ENCODE measurements around the gene CNN2.

The CNN2 gene

GRCh38 chr19:1011831-1012333, 14.5 kb upstream of the CNN2 start:
- Histone ChIP-seq H4K20me1 (ENCODE audit: insufficient read depth) (peaks cover 8% of the 10 kb centered on the region; the same call in 1 of the 2 replicates), H3K9ac (no peak overlapping the region), H3K36me3 (ENCODE audit: insufficient read depth) (no peaks in the 10 kb centered on the region), H3K4me1 (ENCODE audit: low read depth, poor library complexity, severe bottlenecking) (no peaks in the 10 kb centered on the region), H3K4me2 (no peak overlapping the region), H2AFZ (ENCODE audit: low read depth) (no peak overlapping the region), H3K4me3 (IDR thresholded peaks at IDR 0.05; ENCODE audit: insufficient read depth, low read depth, low read length) (no peak overlapping the region), H3K27ac (no peak overlapping the region), H3K27me3 (ENCODE audit: insufficient read depth, low read depth) (no peaks in the 10 kb centered on the region), H3K79me2 (ENCODE audit: insufficient read depth, low read depth) (peaks cover 21% of the 10 kb centered on the region)
- TF ChIP-seq CTCF (conservative IDR thresholded peaks at IDR 0.05; ENCODE audit: low read depth, low read length): no peak

DNA sequence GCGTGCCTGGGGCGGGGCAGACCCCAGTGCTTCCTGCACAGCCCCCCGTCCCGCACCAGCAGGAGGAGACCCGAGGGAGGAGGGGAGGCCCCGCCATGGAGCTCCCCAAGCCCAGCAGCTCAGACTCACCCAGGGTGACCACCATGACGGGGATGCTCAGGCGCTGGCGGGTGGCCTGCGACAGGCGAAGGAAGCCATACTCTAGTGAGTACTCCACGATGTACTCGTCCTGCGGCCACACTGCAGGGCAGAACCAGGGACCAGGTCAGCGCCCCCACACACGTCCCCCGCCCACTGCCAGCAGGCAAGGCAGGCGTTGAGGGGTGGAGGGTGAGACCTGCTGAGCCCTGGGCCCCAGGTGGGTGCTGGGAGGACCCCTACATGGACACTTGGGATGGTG, 14.1 kb upstream of the CNN2 start:
- Histone ChIP-seq H3K9ac (no peak overlapping the region), H3K79me2 (ENCODE audit: insufficient read depth, low read depth) (peaks cover 26% of the 10 kb centered on the region), H3K4me1 (ENCODE audit: low read depth, poor library complexity, severe bottlenecking) (no peaks in the 10 kb centered on the region), H3K27ac (no peak overlapping the region), H3K4me2 (no peak overlapping the region), H3K4me3 (IDR thresholded peaks at IDR 0.05; ENCODE audit: insufficient read depth, low read depth, low read length) (no peak overlapping the region), H3K36me3 (ENCODE audit: insufficient read depth) (no peaks in the 10 kb centered on the region), H2AFZ (ENCODE audit: low read depth) (no peak overlapping the region), H4K20me1 (ENCODE audit: insufficient read depth) (peaks cover 8% of the 10 kb centered on the region; the same call in 1 of the 2 replicates), H3K27me3 (ENCODE audit: insufficient read depth, low read depth) (no peaks in the 10 kb centered on the region)
- TF ChIP-seq CTCF (conservative IDR thresholded peaks at IDR 0.05; ENCODE audit: low read depth, low read length): no peak

DNA sequence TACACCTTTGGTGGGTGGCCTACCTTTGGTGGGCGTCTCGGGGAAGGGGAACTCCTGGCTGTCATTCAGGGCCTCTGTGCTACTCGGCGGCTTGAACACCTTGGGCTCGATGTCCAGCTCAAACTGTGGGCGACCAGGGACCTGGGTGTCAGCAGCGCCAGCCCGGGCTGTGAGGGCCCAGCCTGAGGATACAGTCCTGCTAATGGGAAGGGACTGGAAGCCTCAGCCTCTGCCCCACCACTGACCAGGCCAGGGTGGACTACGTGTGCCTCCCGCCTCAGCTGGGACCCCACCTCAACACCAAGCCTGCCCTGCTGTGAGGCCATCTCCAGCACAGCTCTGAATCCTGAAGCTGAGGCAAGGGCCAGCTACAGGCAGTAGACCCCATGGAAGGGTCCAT, 13.2 kb upstream of the CNN2 start:
- Histone ChIP-seq H3K4me3 (IDR thresholded peaks at IDR 0.05; ENCODE audit: insufficient read depth, low read depth, low read length) (no peak overlapping the region), H3K79me2 (ENCODE audit: insufficient read depth, low read depth) (peaks cover 35% of the 10 kb centered on the region), H3K36me3 (ENCODE audit: insufficient read depth) (no peaks in the 10 kb centered on the region), H3K27me3 (ENCODE audit: insufficient read depth, low read depth) (no peaks in the 10 kb centered on the region), H3K4me2 (no peak overlapping the region), H3K9ac (no peak overlapping the region), H3K27ac (no peak overlapping the region), H2AFZ (ENCODE audit: low read depth) (no peak overlapping the region), H4K20me1 (ENCODE audit: insufficient read depth) (peaks cover 14% of the 10 kb centered on the region), H3K4me1 (ENCODE audit: low read depth, poor library complexity, severe bottlenecking) (peaks cover 1% of the 10 kb centered on the region)
- no peak for TF ChIP-seq CTCF (conservative IDR thresholded peaks at IDR 0.05; ENCODE audit: low read depth, low read length)

DNA sequence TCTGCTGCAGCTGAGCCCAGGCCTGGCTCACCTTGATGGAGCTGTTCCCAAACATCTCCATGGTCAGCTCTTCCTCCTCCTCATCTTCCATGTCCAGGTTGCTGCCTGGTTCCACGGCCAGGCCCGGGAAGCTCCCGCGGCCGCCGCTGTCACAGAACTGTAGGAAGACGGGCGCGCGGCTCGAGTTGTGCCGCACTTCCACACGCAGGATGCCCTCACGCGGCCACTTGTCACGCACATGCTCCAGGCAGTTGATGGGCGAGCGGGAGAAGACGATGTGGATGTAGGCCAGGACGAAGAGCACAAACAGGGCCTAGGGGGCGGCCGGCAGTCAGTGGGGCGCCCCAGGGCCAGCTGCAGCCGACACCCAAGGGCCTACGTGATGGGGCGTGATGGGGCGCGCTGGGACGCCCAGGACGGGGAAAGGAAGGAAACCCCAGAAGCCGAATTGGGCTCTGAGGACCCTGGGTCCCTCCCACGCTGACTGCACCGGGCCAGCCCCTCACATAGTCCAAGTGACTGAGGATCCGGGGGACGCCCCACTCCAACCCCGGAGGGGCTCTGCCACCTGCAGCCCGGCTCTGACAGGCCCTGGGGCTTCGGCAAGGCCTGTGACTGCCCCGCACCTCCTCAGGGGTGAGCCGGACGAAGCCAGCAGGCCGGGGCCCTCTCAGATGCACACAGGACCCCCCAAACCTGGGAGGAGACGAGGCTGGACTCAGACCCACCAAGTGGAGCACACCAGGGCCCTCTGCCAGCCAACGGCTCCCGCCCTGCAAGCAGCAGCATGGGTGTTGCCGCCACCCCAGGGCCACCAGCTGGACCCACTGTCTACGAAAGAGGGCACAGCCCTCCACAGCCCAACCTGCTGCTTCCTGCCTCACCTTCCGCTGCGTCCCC, 12.0 kb upstream of the CNN2 start:
- Histone ChIP-seq H3K9ac (no peak overlapping the region), H3K79me2 (ENCODE audit: insufficient read depth, low read depth) (peaks cover 47% of the 10 kb centered on the region), H3K27me3 (ENCODE audit: insufficient read depth, low read depth) (no peaks in the 10 kb centered on the region), H2AFZ (ENCODE audit: low read depth) (no peak overlapping the region), H3K36me3 (ENCODE audit: insufficient read depth) (no peaks in the 10 kb centered on the region), H3K4me3 (IDR thresholded peaks at IDR 0.05; ENCODE audit: insufficient read depth, low read depth, low read length) (no peak overlapping the region), H3K4me2 (no peak overlapping the region), H3K4me1 (ENCODE audit: low read depth, poor library complexity, severe bottlenecking) (peaks cover 13% of the 10 kb centered on the region), H4K20me1 (ENCODE audit: insufficient read depth) (peaks cover 14% of the 10 kb centered on the region), H3K27ac (no peak overlapping the region)
- no peak for TF ChIP-seq CTCF (conservative IDR thresholded peaks at IDR 0.05; ENCODE audit: low read depth, low read length)
